Activated T-cell treated with anti-CD3 and anti-CD28 coated beads for 24 hours (primary cell): ENCODE data around the gene SV2C.
"Not testable (repeated sequence)": the region's sequence is repeated elsewhere in the genome, so short reads cannot be mapped to it uniquely, and the experiment has no call there.

ENCODE experiments used
- DNase-seq: peaks from one replicate; pipeline ENCODE4 v3.0.0-alpha.2; 2020; ENCODE audit warnings: low read depth

Gene SV2C

DNA sequence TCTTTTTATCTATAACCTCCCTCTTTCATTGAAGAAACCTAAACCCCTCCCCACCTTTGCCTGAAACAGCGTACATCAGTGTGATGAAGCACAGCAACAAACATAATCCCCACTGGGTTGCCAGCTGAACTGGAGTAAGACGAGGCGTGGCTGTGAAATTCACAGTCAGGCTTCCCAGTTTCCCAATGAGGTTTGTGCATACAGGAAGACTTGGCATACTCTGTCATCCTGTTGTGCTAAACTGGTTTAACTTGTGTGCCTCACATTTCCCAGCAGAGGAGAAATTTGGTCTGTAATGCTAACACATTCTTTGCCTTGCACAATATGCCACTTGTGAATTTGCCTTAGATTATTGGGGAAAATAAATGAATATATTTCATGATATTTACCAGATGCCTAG lies 121.5 kb downstream of the SV2C start:
- DNase-seq = no peak

GRCh38 chr5:76207120-76207519 lies 123.9 kb downstream of the SV2C start:
- DNase-seq = no peak

- no peak for DNase-seq
Measured at GRCh38 chr5:76209297-76209696, 126.1 kb downstream of the SV2C start.

DNA sequence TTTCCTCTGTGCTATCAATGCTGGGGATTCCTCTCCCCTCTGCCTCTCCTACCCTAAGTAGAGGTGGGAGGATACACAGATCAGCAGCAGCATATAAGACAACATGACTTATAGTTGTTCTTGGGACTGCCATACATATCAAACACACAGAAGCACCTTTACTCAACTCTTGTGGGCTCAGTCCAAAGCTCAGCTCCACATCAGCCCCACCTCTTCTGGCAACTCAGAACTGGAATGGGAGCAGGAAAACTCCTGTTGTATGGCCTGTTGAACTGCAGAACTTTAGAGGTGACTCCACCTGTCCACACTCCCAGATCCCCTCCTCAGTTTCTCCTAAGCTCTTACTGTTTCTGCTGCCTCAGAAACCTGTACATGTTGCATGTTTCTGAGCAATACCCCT lies 127.8 kb downstream of the SV2C start:
- DNase-seq = no peak

DNA sequence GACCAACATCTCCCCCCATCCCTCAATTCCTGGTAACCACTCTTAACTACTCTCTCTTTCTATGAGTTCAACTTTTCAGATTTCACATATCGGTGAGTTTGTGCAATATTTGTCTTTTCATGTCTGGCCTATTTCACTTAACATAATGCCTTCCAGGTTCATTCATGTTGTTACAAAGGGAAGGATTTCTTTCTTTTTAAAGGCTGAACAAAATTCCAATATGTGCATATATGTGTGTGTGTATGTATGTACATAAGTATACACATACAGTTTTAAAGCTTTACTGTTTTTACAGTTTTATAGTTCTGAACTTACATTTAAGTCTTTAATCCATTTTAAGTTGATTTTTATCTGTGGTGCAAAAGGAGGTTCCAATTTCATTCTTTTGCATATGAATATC lies 130.7 kb downstream of the SV2C start:
- DNase-seq = no peak

DNA sequence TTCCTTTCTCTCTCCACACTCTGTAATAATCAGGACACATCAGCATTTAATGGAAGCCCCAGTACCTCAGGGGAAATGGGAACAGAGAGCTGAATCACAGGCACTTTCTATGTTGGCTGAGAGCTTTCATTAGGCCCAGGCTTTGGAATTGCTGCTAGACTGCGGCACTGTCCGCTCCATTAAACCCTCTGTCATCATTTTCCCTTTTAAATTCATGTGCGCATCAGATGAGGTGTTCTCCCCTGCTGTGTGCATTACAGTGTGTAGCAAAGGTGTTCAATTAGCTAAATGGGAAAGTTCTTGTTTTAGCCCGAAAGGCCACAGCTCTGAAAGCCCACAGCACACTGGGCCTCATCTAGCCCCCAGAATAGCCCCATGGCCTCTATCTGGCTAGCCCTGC lies 133.6 kb downstream of the SV2C start:
- no peak for DNase-seq

DNA sequence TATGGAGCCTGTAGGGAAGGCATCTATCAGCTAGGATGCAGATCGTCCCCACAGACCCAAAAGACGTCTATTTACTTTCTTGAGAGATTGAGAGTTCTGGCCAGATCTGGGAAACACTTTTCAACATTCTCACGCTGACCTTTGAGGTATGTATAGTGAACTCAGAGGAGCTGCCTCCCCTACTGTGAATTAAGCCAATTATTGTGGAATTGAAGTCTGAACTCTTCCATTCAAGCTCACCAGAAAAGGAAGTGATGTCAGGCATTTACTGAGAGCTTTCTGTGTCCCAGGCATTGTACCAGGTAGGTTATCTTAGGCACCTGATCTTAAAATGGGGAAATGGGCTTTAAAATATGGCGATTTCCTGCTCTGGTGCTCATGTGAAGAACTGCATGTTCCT lies 136.5 kb downstream of the SV2C start:
- no peak for DNase-seq

DNA sequence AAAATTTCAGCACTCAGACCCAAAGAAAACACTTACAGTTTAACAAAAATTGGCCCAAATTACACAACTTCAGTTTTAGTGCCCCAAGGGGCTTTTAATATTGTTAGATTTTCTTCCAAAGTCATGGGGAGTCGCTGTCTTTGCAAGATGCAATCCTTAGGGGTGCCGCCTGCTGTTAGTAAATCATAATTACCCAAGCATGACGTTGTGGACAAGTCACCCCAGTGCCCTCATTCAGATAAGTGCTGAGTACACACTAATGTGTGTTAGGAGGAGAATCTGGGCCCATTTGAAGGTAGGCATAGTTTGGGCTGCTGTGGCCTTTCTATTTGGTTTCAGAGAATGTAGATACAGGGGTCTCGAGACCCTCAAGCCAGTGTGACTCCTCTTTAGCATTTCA lies 138.1 kb downstream of the SV2C start:
- no peak for DNase-seq

DNA sequence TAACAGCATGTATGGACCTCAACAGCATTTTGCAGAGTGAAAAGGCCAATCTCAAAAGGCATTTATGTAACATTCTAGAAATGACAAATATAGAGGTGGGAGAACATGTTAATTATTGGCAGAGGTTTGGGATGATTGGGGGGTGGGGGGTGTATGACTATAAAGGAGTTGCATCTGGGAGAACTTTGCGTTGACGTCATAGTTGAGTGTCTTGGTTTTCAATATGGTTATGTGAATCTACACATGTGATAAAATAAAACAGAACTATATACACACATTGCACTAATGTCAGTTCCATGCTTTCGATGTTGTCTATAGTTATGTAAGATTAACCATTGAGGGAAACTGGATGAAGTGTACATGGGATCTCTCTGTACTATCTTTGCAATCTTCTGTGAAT lies 139.1 kb downstream of the SV2C start:
- no peak for DNase-seq

GRCh38 chr5:76223696-76224095 lies 140.5 kb downstream of the SV2C start:
- no peak for DNase-seq

- DNase-seq = no peak
Measured at GRCh38 chr5:76224898-76225297, 141.7 kb downstream of the SV2C start.

GRCh38 chr5:76225336-76225735 lies 142.2 kb downstream of the SV2C start:
- DNase-seq = no peak

DNA sequence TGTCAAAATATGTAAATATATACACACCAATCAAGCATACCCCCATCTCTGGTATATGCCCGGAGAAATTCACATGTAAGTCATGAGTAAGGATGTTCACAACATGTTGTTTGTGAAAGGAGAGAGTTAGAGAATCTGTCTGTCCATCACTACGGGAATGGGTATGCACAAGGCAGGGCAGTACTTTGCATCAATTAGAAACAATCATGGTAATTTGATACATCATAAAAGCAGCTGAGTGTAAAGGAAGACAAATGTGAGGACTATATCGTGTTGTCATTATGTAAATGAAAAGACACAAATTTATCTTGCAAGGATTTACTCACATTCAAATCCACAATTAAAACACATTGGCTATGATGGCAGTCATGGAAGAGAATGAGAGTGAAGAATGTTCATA lies 146.7 kb downstream of the SV2C start:
- DNase-seq = no peak

GRCh38 chr5:76230711-76231285 lies 147.6 kb downstream of the SV2C start:
- DNase-seq = no peak

- no peak for DNase-seq
Measured at GRCh38 chr5:76234665-76235064, 151.5 kb downstream of the SV2C start.

- no peak for DNase-seq
Measured at GRCh38 chr5:76236684-76237083, 153.5 kb downstream of the SV2C start.

- no peak for DNase-seq
Measured at GRCh38 chr5:76240336-76240735, 157.2 kb downstream of the SV2C start.

GRCh38 chr5:76242155-76242554 lies 159.0 kb downstream of the SV2C start:
- DNase-seq = not testable (repeated sequence)

GRCh38 chr5:76245590-76245989 lies 162.4 kb downstream of the SV2C start:
- DNase-seq = no peak

DNA sequence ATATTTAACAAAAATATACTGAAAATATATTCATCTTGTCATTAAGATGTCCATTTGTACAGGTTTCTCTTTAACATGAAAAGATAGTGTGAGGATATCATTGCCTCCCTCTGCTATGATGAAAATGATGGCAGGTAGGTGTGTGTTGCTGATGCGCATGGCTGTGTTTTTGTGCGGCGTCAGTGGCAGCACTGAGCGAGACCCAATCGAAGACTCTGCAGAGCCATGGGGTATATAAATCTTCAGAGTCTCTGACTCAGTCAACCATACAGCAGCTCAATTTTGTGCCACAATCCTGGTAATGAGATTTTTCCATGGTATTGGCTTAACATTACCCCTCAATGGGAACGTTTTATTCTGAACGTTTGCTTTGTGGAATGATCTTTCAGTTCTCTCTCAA lies 166.4 kb downstream of the SV2C start:
- DNase-seq = no peak

DNA sequence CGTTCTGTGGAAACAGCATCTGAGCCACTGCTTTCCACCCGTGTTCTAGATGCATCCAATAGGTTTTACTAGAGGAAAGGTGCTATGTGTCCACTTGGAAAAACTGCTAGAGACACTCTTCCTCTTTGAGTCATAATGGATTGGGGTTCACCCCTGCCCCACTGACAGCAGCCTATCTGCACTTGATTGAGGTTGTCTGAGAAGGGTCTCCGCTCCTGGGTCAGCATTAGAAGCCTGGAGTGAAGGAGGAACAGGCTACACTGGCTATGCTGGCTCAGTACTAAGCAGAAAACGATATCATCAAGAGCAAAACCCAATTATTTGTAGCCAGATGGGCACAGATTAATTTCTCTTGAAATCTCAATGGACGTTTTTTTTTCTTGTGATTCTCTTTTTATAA lies 167.3 kb downstream of the SV2C start:
- no peak for DNase-seq

DNA sequence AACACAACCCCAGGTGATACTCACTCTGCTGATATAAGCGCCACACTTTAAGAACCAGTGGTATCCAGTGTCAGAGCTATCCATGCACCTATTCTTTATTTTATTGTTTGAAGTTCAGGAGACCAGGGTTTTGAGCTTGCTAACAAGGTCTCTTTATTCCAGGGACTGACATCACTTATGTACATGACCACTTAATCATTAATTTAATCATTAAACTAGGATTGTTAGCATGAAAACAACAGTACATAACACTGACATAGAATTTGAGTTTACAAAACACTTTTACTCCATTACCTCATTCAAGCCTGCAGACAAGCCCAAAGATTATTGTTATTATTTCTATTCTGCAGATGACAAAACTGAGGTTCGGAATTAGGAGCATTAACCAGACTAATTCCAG lies 168.5 kb downstream of the SV2C start:
- DNase-seq = no peak

GRCh38 chr5:76252437-76252836 lies 169.3 kb downstream of the SV2C start:
- DNase-seq = no peak

DNA sequence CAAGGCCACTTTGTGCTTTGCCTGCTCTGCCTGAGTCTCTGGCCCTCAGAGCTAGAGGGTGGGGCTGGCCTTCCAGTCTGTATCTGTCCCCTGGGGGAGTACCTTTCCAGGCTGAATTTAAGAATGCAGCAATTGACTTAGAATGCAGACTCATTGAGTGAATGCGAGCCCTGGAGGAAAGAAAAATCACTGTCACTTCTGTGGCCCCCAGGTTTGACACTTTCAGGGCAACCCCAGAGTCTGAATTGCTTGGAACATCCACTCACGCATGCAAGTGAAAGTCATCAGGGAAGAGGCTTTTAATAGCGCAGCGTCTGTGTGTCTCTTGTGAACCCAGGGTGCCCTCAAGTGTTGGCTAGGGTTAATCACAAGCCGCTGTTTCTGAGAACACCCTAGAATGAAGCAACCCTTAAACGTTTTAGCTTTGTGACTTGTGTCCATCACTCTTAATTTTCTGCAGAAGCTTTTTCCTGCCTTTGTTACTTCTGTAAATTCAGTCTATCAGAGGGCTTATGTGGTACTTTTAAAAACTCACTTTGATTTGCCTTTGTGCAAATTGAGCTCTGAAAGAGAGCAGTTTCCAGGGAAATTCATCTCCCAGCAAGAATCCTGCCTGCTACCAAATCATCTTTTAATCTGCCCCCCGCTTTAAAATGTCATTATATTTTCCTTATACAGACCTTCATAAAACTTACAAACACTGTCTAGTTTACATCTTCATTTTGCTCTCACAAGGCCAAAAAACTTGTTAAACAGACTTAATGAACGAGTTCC lies 173.1 kb downstream of the SV2C start:
- DNase-seq = peak; percentile 46
